ENCODE measurements around the gene FAM78B. TPM values are rescaled to one million over a fixed set of nuclear protein-coding genes. Genes with fewer than 3 reads are reported as not detected.

FAM78B gene
- total RNA-seq, 4 donors from 2014 or later = 0.21 to 3.3 (median 0.26) TPM; not detected in 1

DNA sequence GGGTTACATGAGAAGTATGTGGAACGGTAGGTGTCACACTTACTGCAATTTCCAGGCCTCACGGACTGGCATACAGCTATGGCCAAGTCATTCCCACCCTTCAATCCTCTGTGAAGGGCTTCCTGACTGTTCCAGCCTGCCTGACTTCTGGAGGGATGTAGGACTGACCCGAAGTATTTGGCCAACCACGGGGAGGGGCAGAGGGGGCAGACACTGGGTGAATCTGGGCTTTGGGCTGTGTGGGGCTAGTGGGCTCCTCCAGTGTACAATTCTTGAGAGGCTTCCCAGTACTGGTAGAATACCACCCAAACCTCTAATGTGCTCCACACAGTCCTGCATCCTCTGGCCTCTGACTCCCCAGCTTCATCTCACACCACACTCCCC lies 78.2 kb downstream of the FAM78B start:
- DNase-seq = no peak
- H3K9me3 ChIP-seq = no peaks in the 10 kb centered on the region
- intact Hi-C loops (cut with DNase I; ENCODE audit: low total_unique reads) = no loop called here
- no peaks in the 10 kb centered on the region for H3K36me3 ChIP-seq
- H3K27ac ChIP-seq = no peak overlapping the region
- no peak for TF ChIP-seq POLR2A (IDR thresholded peaks at IDR 0.05)
- TF ChIP-seq, protein P1, sequence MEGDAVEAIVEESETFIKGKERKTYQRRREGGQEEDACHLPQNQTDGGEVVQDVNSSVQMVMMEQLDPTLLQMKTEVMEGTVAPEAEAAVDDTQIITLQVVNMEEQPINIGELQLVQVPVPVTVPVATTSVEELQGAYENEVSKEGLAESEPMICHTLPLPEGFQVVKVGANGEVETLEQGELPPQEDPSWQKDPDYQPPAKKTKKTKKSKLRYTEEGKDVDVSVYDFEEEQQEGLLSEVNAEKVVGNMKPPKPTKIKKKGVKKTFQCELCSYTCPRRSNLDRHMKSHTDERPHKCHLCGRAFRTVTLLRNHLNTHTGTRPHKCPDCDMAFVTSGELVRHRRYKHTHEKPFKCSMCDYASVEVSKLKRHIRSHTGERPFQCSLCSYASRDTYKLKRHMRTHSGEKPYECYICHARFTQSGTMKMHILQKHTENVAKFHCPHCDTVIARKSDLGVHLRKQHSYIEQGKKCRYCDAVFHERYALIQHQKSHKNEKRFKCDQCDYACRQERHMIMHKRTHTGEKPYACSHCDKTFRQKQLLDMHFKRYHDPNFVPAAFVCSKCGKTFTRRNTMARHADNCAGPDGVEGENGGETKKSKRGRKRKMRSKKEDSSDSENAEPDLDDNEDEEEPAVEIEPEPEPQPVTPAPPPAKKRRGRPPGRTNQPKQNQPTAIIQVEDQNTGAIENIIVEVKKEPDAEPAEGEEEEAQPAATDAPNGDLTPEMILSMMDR (IDR thresholded peaks at IDR 0.05) = no peak
- H3K4me1 ChIP-seq = no peaks in the 10 kb centered on the region
- H3K27me3 ChIP-seq = no peaks in the 10 kb centered on the region
- H3K4me3 ChIP-seq = no peak overlapping the region

DNA sequence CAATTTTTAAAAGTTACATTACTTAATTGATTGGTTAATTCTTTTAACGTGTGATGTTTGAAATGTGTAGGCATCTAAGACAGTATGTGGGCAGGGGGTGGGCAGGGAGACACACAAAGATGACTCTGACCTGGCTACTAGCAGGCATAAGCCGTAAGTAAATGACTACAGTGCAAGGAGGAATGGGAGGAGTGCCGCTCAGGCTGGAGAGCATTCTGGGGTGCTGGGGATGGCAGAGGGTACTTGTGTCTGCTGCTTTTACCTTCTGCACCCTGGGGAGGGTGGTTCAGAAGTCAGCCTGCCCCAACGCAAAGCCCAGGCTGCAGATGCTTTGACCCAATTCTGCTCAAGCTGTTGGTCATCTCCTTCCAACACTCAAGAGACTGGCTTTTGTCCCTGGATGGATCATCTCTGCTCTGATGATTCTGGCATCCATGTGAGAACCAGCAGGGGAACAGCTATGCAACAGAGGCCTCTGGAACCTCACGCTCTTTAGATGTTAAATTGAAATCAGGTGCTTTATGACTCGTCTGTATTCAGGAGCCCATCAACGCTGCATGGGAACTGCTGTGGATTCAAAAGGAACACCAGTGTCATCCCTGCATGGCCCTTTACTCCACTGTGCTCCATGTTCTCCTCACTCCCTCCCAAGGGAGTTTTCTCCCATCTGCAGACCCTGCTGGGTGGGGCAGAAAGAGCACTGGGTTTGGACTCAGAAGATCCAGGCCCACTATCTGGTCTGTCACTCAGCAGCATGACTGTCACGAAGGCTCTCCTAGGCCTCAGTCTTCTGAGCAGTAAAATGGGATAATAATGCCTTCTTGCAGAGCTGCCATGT lies 78.8 kb downstream of the FAM78B start:
- H3K36me3 ChIP-seq = no peaks in the 10 kb centered on the region
- no peak for DNase-seq
- H3K27me3 ChIP-seq = no peaks in the 10 kb centered on the region
- no peak overlapping the region for H3K4me3 ChIP-seq
- H3K9me3 ChIP-seq = no peaks in the 10 kb centered on the region
- no peaks in the 10 kb centered on the region for H3K4me1 ChIP-seq
- TF ChIP-seq POLR2A (IDR thresholded peaks at IDR 0.05) = no peak
- TF ChIP-seq, protein P1 (IDR thresholded peaks at IDR 0.05) = no peak
- intact Hi-C loops (cut with DNase I; ENCODE audit: low total_unique reads) = no loop called here
- H3K27ac ChIP-seq = no peak overlapping the region

DNA sequence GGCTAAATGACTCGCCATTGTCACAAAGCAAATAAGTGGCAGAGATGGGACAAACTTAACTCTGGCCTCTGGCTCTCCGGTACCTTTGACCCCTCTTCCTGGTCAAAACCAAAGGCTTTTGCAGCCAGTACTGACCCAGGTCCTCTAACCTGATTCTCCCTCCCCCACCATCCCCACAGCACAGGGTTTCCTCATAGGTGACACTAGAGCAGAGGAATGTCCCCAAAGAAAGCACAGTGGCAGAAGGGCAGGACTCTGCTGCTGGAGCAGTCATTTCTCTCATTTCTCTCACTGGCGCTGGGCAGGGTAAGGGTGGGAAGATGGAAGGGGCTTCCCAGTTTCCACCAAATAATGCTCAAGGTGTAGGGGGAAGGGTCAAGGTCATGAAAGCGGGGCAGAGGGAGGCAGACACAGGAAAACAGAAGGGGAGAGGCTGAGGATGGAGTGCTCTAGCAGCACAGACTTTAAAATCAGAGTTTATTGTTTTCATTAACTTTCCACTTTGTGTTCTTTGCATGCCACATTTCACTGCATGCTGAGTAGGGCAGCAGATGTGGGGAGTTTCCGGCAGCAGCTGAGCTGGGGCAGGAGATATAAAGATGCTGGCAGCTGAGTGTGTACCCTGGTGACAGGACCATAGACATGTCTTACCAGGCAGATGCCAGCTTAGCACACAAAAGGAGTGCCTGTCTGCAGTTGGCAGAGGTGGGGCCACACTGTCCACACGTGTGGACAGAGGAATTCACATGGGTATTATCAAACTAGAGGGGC lies 80.5 kb downstream of the FAM78B start:
- DNase-seq = no peak
- no peaks in the 10 kb centered on the region for H3K36me3 ChIP-seq
- intact Hi-C loops (cut with DNase I; ENCODE audit: low total_unique reads) = no loop called here

DNA sequence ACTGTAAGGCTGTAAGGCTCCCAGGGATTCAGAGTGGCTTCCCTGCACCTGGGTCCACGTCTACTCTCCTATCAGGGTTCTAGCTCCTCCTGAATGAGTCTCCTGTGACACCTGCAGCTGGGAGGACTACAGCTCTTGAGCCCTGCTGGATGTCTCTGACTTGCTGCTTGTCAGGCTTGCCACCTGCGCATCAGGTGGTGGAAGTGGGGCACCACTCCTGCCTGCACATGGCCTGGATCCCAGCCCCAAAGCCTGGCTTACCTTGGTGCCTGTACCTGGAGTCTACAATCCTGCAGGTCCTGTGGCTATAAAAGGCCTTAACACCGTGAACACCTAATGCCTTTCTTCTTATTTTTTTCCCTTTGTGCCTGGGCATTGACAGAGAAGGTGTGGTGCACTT lies 82.2 kb downstream of the FAM78B start:
- no peak overlapping the region for H3K27ac ChIP-seq
- TF ChIP-seq, protein P1 (IDR thresholded peaks at IDR 0.05) = no peak
- TF ChIP-seq POLR2A (IDR thresholded peaks at IDR 0.05) = no peak
- no peaks in the 10 kb centered on the region for H3K9me3 ChIP-seq
- H3K4me1 ChIP-seq = no peaks in the 10 kb centered on the region
- no peaks in the 10 kb centered on the region for H3K36me3 ChIP-seq
- DNase-seq = no peak
- intact Hi-C loops (cut with DNase I; ENCODE audit: low total_unique reads) = no loop called here
- no peaks in the 10 kb centered on the region for H3K27me3 ChIP-seq
- H3K4me3 ChIP-seq = no peak overlapping the region

More for the DNA sequence above, 80.5 kb downstream of the FAM78B start:
- H3K27ac ChIP-seq = no peak overlapping the region
- no peaks in the 10 kb centered on the region for H3K9me3 ChIP-seq
- TF ChIP-seq POLR2A (IDR thresholded peaks at IDR 0.05) = no peak
- TF ChIP-seq, protein P1 (IDR thresholded peaks at IDR 0.05) = no peak
- H3K4me3 ChIP-seq = no peak overlapping the region
- no peaks in the 10 kb centered on the region for H3K4me1 ChIP-seq
- H3K27me3 ChIP-seq = no peaks in the 10 kb centered on the region

DNA sequence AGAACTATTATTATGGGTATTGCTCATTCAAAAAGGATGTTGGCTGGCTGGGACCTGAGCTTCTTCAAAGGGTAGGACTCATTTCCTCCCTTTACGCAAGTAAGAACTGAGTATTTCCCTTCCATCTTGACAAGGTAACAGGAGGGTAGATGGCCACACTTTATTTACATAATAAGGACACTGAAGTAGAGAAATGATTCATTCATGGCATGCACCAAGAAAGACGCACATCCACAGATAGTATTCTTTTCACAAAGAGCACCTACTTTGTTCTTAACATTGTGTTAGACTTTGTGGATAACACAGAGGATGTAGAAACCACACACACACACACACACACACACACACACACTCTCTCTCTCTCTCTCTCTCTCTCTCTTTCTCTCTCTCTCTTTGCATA lies 82.9 kb downstream of the FAM78B start:
- Histone ChIP-seq H3K27me3 (no peaks in the 10 kb centered on the region), H3K36me3 (no peaks in the 10 kb centered on the region), H3K4me1 (no peaks in the 10 kb centered on the region), H3K27ac (no peak overlapping the region), H3K4me3 (no peak overlapping the region), H3K9me3 (no peaks in the 10 kb centered on the region)
- no peak for TF ChIP-seq POLR2A (IDR thresholded peaks at IDR 0.05)
- TF ChIP-seq, protein P1 (IDR thresholded peaks at IDR 0.05) = no peak
- no peak for DNase-seq
- intact Hi-C loops (cut with DNase I; ENCODE audit: low total_unique reads) = no loop called here
